Measurements from ENCODE around the gene PKN1.

The PKN1 gene

GRCh38 chr19:14410091-14411051, 22.7 kb upstream of the PKN1 start:
- peak; percentile 47 for ATAC-seq (replicated peaks)
- peaks cover 100% of the 10 kb centered on the region for H3K36me3 Mint-ChIP-seq (ENCODE audit: insufficient read depth)
- H3K27me3 Mint-ChIP-seq: no peaks in the 10 kb centered on the region
- H3K4me3 Mint-ChIP-seq: peak overlapping the region; percentile 76 to 82
- no peaks in the 10 kb centered on the region for H3K9me3 Mint-ChIP-seq
- H3K27ac Mint-ChIP-seq: peak overlapping the region; percentile 94 to 98
- H3K4me1 Mint-ChIP-seq (ENCODE audit: low read depth in 2 of 2): peaks cover 47 to 70% of the 10 kb centered on the region in 2 donors
- peak; percentile 66 to 69 (median 68) for DNase-seq

- Mint-ChIP-seq H3K36me3 (ENCODE audit: insufficient read depth) (peaks cover 100% of the 10 kb centered on the region), H3K27ac (peak overlapping the region; percentile 94 to 98), H3K4me1 (ENCODE audit: low read depth in 2 of 2) (peaks cover 57 to 75% of the 10 kb centered on the region in 2 donors), H3K4me3 (peak overlapping the region; percentile 54 to 82), H3K9me3 (no peaks in the 10 kb centered on the region), H3K27me3 (no peaks in the 10 kb centered on the region)
- peak in 1 of 3 experiments; percentile 28 for DNase-seq
- no peak for ATAC-seq (replicated peaks)
These were observed 21.8 kb upstream of the PKN1 start for GRCh38 chr19:14411161-14411937.

GRCh38 chr19:14411938-14412245, 21.2 kb upstream of the PKN1 start:
- Mint-ChIP-seq H3K27ac (peak overlapping the region; percentile 84 to 98), H3K27me3 (no peaks in the 10 kb centered on the region), H3K36me3 (ENCODE audit: insufficient read depth) (peaks cover 100% of the 10 kb centered on the region), H3K4me1 (ENCODE audit: low read depth in 2 of 2) (peaks cover 61 to 77% of the 10 kb centered on the region in 2 donors), H3K4me3 (peak overlapping the region; percentile 54 to 82), H3K9me3 (no peaks in the 10 kb centered on the region)
- DNase-seq (peak in 2 of 3 experiments; percentile 3 to 11), ATAC-seq (replicated peaks) (no peak)

GRCh38 chr19:14412324-14412995, 20.6 kb upstream of the PKN1 start:
- Mint-ChIP-seq H3K4me3 (peak overlapping the region; percentile 54 to 82), H3K4me1 (ENCODE audit: low read depth in 2 of 2) (peaks cover 63 to 80% of the 10 kb centered on the region in 2 donors), H3K27me3 (no peaks in the 10 kb centered on the region), H3K36me3 (ENCODE audit: insufficient read depth) (peaks cover 100% of the 10 kb centered on the region), H3K9me3 (no peaks in the 10 kb centered on the region), H3K27ac (peak overlapping the region; percentile 84 to 98)
- ATAC-seq (replicated peaks): no peak
- peak in 2 of 3 experiments; percentile 16 to 22 for DNase-seq

- Mint-ChIP-seq H3K4me1 (ENCODE audit: low read depth in 2 of 2) (peaks cover 63 to 76% of the 10 kb centered on the region in 2 donors), H3K36me3 (ENCODE audit: insufficient read depth) (peaks cover 100% of the 10 kb centered on the region), H3K9me3 (no peaks in the 10 kb centered on the region), H3K4me3 (peak overlapping the region; percentile 51 to 82), H3K27me3 (no peaks in the 10 kb centered on the region), H3K27ac (peak overlapping the region; percentile 84 to 98)
- ATAC-seq (replicated peaks): no peak
- peak in 1 of 3 experiments; percentile 6 for DNase-seq
These were observed 20.0 kb upstream of the PKN1 start for GRCh38 chr19:14412996-14413692.

- no peaks in the 10 kb centered on the region for H3K9me3 Mint-ChIP-seq
- DNase-seq (no peak), ATAC-seq (replicated peaks) (no peak)
- H3K36me3 Mint-ChIP-seq (ENCODE audit: insufficient read depth): peaks cover 100% of the 10 kb centered on the region
- peak overlapping the region; percentile 84 to 98 for H3K27ac Mint-ChIP-seq
- peak overlapping the region; percentile 51 to 82 for H3K4me3 Mint-ChIP-seq
- H3K4me1 Mint-ChIP-seq (ENCODE audit: low read depth in 2 of 2): peaks cover 58 to 70% of the 10 kb centered on the region in 2 donors
- no peaks in the 10 kb centered on the region for H3K27me3 Mint-ChIP-seq
These were observed 19.4 kb upstream of the PKN1 start for GRCh38 chr19:14413693-14414181.

- Mint-ChIP-seq H3K27me3 (no peaks in the 10 kb centered on the region), H3K9me3 (no peaks in the 10 kb centered on the region), H3K27ac (peak overlapping the region; percentile 95 to 99), H3K4me3 (peak overlapping the region; percentile 88 to 95), H3K36me3 (ENCODE audit: insufficient read depth) (peaks cover 99% of the 10 kb centered on the region), H3K4me1 (ENCODE audit: low read depth in 2 of 2) (peaks cover 53 to 61% of the 10 kb centered on the region in 2 donors)
- peak in 1 of 3 experiments; percentile 8 for DNase-seq
- no peak for ATAC-seq (replicated peaks)
These were observed 18.0 kb upstream of the PKN1 start for GRCh38 chr19:14414926-14415690.

- Mint-ChIP-seq H3K36me3 (ENCODE audit: insufficient read depth) (peaks cover 82% of the 10 kb centered on the region), H3K4me1 (ENCODE audit: low read depth in 2 of 2) (peaks cover 42 to 46% of the 10 kb centered on the region in 2 donors), H3K27me3 (no peaks in the 10 kb centered on the region), H3K9me3 (no peaks in the 10 kb centered on the region), H3K27ac (peak overlapping the region; percentile 95 to 99), H3K4me3 (peak overlapping the region; percentile 88 to 95)
- no peak for ATAC-seq (replicated peaks)
- DNase-seq: no peak
These were observed 16.3 kb upstream of the PKN1 start for GRCh38 chr19:14416817-14417231.

GRCh38 chr19:14418856-14419105, 14.3 kb upstream of the PKN1 start:
- DNase-seq (peak in 1 of 3 experiments; percentile 73), ATAC-seq (replicated peaks) (peak; percentile 42)
- Mint-ChIP-seq H3K27ac (peak overlapping the region; percentile 95 to 99), H3K36me3 (ENCODE audit: insufficient read depth) (peaks cover 63% of the 10 kb centered on the region), H3K4me1 (ENCODE audit: low read depth in 2 of 2) (peaks cover 28 to 31% of the 10 kb centered on the region in 2 donors), H3K27me3 (no peaks in the 10 kb centered on the region), H3K9me3 (no peaks in the 10 kb centered on the region), H3K4me3 (peak overlapping the region; percentile 88 to 95)

GRCh38 chr19:14419106-14419813, 13.8 kb upstream of the PKN1 start, which contains the start of gene DDX39A:
DDX39A (minus strand) TSS chr19:14419341; CDS start chr19:14413220, 6,121 bp downstream.
- Mint-ChIP-seq H3K9me3 (no peaks in the 10 kb centered on the region), H3K4me1 (ENCODE audit: low read depth in 2 of 2) (peaks cover 27 to 28% of the 10 kb centered on the region in 2 donors), H3K27ac (peak within 1 kb of the TSS; percentile 95 to 99), H3K4me3 (peak within 1 kb of the TSS; percentile 88 to 95), H3K36me3 (ENCODE audit: insufficient read depth) (peaks cover 58% of the 10 kb centered on the region), H3K27me3 (no peaks in the 10 kb centered on the region)
- ATAC-seq (replicated peaks) (peak; percentile 74), DNase-seq (peak; percentile 94 to 95 (median 95))

GRCh38 chr19:14425696-14426138, 7.4 kb upstream of the PKN1 start:
- ATAC-seq (replicated peaks): no peak
- H3K27me3 Mint-ChIP-seq: no peaks in the 10 kb centered on the region
- H3K27ac Mint-ChIP-seq: no peak overlapping the region

More at GRCh38 chr19:14425696-14426138, 7.4 kb upstream of the PKN1 start:
- Mint-ChIP-seq H3K4me3 (no peak overlapping the region), H3K4me1 (ENCODE audit: low read depth in 2 of 2) (peaks cover 3 to 4% of the 10 kb centered on the region in 2 donors), H3K36me3 (ENCODE audit: insufficient read depth) (peaks cover 3% of the 10 kb centered on the region), H3K9me3 (no peaks in the 10 kb centered on the region)
- no peak for DNase-seq
